GM21526 (cell line): ENCODE data around the gene EPHB2.

ENCODE experiments used
- ATAC-seq: cut with Tn5 transposase; IDR thresholded peaks from one replicate; pipeline ENCODE4 v1.9.1; 2021; ENCODE audit warnings: moderate library complexity; ENCODE audit not compliant: unreplicated experiment, low FRiP score

Gene EPHB2

DNA sequence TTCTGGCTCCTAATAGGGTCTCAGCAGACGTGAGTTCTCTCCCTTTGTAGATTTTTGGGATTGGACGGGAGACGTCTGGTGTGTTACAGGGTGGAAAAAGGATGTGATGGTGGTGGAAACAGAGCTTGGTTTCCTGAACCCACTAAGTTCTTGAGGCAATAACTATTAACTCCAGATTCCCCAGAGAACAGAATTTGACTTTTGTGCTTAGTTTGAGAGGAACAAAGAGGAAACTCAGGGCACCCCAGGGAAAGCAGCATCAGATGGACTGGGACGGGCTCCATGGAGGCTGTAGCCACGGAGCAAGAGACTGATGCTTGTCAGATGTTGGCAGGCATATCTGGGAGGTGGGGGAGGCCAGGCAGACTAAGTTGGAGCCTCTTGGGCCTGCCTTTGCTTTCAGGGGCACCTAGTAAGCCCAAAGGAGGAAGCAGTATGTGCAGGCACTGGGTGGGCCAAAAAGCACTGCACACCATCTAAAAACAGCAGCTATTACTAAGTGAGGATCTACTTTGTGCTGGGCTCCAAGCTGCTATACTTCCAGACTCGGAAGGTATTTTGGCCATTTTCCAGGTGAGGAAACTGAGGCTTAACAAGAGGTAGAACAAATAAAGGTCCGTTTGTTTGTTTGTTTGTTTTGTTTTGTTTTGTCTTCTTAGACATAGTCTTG lies 66.9 kb downstream of the EPHB2 start:
- no peak for ATAC-seq

GRCh38 chr1:22778408-22778807 lies 67.8 kb downstream of the EPHB2 start:
- ATAC-seq = no peak

DNA sequence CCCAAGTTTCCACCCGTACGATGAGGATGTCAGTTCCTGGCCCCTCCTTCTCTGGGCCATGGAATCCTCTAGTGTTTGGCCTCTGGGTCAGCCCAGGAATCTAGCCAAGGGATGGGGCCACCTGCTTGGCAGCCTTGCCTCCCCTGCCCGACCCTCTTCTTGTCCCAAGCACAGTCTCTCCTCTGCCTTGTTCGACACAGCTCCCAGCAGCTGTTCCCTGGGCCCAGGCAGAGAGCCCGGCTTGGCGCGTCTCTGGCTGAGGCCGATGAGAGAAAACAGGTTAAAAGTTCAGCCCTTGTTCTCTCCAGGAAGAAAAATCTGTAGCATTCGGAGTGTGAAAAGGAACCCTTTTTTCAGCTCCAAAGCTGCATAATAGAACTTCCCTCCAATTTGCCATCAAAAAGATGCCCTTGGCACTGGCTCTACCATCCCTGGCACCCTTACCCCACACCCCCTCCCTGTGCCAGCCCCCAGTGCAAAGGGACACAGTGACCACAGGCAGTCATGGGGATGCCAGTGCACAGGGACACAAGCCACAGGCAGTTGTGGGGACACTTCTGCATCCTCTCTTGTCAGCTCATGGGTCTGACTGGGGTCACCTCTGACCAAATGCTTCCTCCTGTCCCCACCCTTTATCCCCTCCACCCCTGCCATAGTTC lies 68.4 kb downstream of the EPHB2 start:
- no peak for ATAC-seq

- no peak for ATAC-seq
These were observed 70.1 kb downstream of the EPHB2 start for GRCh38 chr1:22780696-22781095.

GRCh38 chr1:22781483-22781882 lies 70.8 kb downstream of the EPHB2 start:
- ATAC-seq = no peak

- ATAC-seq = no peak
These were observed 71.8 kb downstream of the EPHB2 start for GRCh38 chr1:22782406-22782805.

DNA sequence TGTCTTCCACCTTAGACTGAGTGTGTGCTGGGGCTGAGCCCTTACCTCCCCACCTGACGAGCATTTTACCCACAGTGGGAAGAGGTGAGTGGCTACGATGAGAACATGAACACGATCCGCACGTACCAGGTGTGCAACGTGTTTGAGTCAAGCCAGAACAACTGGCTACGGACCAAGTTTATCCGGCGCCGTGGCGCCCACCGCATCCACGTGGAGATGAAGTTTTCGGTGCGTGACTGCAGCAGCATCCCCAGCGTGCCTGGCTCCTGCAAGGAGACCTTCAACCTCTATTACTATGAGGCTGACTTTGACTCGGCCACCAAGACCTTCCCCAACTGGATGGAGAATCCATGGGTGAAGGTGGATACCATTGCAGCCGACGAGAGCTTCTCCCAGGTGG lies 73.7 kb downstream of the EPHB2 start:
- no peak for ATAC-seq

DNA sequence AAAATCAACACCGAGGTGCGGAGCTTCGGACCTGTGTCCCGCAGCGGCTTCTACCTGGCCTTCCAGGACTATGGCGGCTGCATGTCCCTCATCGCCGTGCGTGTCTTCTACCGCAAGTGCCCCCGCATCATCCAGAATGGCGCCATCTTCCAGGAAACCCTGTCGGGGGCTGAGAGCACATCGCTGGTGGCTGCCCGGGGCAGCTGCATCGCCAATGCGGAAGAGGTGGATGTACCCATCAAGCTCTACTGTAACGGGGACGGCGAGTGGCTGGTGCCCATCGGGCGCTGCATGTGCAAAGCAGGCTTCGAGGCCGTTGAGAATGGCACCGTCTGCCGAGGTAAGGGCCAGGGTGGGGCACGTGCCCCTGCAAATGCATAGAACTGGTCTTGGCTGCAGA lies 74.1 kb downstream of the EPHB2 start:
- no peak for ATAC-seq

GRCh38 chr1:22786101-22786500 lies 75.5 kb downstream of the EPHB2 start:
- ATAC-seq = no peak

DNA sequence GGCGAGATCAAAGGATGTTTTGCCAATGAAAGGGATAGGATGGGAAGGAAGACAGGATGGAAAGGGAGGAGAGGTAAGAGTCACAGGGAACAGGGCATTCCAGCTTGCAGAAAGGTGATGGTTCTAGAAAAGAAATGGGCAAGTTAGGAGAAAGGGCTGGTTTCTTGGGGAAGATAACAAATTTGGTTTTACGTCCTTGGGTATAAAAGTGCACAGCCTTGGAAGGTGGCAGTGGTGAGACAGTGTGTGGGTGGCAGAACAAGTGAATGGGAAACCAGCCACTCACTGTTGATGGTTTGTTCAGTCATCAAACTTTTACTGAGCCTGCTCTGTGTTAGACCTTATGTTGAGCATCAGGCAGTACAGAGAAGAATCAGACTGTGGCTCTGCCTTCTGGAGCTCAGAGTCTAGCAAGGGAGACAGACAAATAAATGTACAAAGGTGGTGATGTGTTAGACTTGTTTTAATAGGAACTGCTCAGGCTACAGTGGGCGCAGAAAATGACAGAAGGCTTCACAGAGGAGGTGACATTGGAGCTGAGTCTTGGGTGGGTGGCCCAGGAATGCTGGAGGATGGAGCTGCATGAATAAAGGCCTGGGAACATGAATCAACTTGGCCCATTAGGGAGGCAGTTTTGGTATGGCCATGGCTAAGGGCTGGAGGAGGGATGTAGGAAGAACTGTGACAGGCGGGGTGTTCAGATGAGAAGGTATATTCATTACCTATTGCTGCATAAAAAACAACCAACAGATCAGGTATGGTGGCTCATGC lies 76.3 kb downstream of the EPHB2 start:
- ATAC-seq = no peak

- ATAC-seq = no peak
These were observed 77.0 kb downstream of the EPHB2 start for GRCh38 chr1:22787636-22788035.

DNA sequence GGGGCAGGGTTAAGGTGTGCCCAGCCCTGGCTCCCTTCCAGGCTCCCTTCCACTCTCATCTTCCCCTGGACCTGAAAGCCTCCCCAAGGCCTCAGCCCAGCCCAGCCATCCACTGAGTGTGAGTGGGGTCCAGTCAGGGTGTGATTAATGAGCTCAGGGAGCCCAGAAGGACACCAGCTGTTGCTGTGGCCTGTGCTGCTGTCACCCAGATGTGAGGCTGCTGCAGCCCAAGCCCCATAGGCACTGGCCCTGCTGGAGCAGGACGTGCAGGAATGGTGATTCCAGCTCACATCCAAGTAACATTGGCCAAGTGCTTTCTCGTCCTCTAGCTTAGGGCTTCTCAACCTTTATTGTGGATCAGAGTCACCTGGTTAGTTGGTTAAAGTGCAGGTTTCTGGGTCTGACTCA lies 77.6 kb downstream of the EPHB2 start:
- no peak for ATAC-seq

- ATAC-seq = no peak
These were observed 78.8 kb downstream of the EPHB2 start for GRCh38 chr1:22789356-22789994.

- ATAC-seq = no peak
These were observed 79.8 kb downstream of the EPHB2 start for GRCh38 chr1:22790232-22791008.

GRCh38 chr1:22791831-22792347 lies 81.2 kb downstream of the EPHB2 start:
- no peak for ATAC-seq

DNA sequence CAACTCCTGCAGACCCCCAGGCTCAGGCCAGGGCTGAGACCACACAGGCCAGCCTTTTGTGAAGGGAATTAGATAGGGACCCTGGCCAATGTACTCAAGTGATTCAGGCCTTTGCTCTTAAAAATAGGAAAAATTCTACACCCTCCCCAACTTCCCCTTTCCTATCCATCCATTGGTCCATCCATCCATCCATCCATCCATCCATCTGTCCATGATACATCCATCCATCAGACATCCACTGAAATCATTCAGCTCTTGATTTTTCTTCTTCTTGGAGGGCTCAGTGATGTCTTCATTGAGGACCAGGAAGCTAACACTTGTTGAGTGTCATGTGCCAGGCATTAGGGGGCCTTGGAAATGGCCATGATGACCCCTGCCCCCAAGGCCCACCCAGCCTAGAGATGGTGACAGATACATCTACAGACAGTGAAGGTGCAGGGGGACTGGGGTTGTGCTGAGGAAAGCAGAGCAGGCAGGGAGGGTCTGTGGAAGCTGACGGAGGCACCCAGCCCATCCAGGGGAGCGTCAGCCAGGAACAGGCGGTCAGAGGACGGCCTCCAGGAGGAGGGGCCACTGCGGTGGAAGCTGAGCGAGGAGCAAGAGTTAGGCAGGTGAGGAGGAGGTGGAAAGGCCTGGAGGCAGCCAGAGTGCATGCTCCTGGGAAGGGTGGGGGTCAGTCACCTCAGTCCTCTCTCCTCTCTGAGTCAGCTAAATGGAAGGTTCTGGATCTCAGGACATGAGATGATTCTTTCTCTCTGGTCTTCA lies 81.9 kb downstream of the EPHB2 start:
- no peak for ATAC-seq

DNA sequence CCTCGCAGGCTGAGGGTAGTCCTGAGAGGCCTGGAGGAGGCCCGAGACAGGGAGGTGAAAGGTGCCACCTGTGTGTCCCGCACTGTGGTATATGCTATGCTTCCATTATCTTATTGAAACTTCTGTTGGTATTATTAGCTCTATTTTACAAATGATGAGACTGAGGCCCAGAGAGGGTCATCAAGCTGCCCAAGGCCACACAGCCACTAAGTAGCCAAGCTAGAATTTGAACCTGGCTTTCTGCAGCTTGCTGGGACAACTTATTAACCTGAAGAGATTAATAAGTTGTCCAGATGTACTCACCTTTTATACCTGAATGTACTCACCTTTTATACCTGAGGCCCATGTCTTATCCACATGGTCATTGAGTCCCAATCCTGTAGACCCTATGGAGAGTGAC lies 83.0 kb downstream of the EPHB2 start:
- no peak for ATAC-seq

GRCh38 chr1:22794647-22795365 lies 84.2 kb downstream of the EPHB2 start:
- no peak for ATAC-seq

DNA sequence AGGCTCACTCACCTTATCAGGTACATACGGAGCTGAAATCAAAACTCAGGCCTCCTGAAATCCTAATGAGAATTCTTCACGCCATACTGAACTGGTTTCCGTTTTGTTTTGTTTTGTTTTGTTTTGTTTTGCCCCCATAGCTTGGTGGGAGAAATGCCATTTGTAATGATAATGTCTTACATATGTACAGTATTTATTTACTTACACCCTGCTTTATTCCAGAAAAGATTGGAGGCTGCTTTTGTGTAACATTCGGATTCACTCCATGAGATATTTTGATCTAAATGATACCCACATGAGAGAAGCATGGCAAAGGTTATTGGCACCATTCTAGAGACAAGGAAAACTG lies 84.7 kb downstream of the EPHB2 start:
- ATAC-seq = no peak
